Tibial nerve (tissue), 4 donors: Measurements from ENCODE around the gene ANO10. TPM values are rescaled to one million over a fixed set of nuclear protein-coding genes. Genes with fewer than 3 reads are reported as not detected.

Experiments used
- DNase-seq, 2 donors: peaks; one replicate each; pipeline ENCODE4 v3.0.0-alpha.2; 2019; ENCODE audit warnings: low spot score in 2 of 2
- H3K27ac ChIP-seq, 4 donors: fragments of 200-600 bp; sonication (generic) in 3 of 4; one replicate each; pipeline ENCODE4 v1.5.1; 2017 to 2019; ENCODE audit warnings: mild to moderate bottlenecking in 1 of 4
- H3K27me3 ChIP-seq, 2 donors: fragments of 200-600 bp; sonication (generic) in 1 of 2; one replicate each; pipeline versions ENCODE4 v1.5.1 to v1.6.0; 2017 to 2019
- H3K36me3 ChIP-seq, 3 donors: fragments of 200-600 bp; sonication (generic); one replicate each; pipeline ENCODE4 v1.5.1; 2018 to 2019
- H3K4me1 ChIP-seq, 4 donors: fragments of 200-600 bp; sonication (generic) in 3 of 4; one replicate each; pipeline ENCODE4 v1.5.1; 2017 to 2019
- H3K4me3 ChIP-seq, 4 donors: fragments of 200-600 bp; sonication (generic) in 3 of 4; one replicate each; pipeline ENCODE4 v1.5.1; 2017 to 2019; ENCODE audit warnings: mild to moderate bottlenecking in 1 of 4, moderate library complexity in 1 of 4
- H3K9me3 ChIP-seq, 4 donors: fragments of 200-600 bp; sonication (generic) in 3 of 4; one replicate each; pipeline ENCODE4 v1.5.1; 2017 to 2019
- EP300 ChIP-seq, 2 donors: sonication (generic); formaldehyde crosslinking; IDR thresholded peaks; one replicate each; pipeline ENCODE4 v1.6.1; 2017; ENCODE audit warnings: antibody characterized with exemption in 2 of 2, mild to moderate bottlenecking in 1 of 2
- POLR2A ChIP-seq, 2 donors: fragments of 450-650 bp; IDR thresholded peaks; one replicate each; pipeline ENCODE4 v1.6.1; 2017; ENCODE audit warnings: antibody characterized with exemption in 2 of 2, mild to moderate bottlenecking in 2 of 2, moderate library complexity in 2 of 2
- WGBS, 2 donors: methylation state at CpG; one replicate each; pipeline ENCODE4 v1.1.5; 2018; 5-methylcytosine and 5-hydroxymethylcytosine counted together
- total RNA-seq, 4 donors: library from RNA; depleted of rRNA; stranded (reverse); fragments of >200 nt; gene quantifications; one replicate each; pipeline ENCODE4 v1.1.0, GENCODE V29; 2016
- TF ChIP-seq, protein P1 (sequence below), 5 experiments: fragments of 200-600 bp in 3 of 5; fragments of 450-650 bp in 2 of 5; sonication (generic) in 3 of 5; IDR thresholded peaks; one replicate each; pipeline ENCODE4 v1.5.1; 2016 to 2019; ENCODE audit warnings: antibody characterized with exemption in 5 of 5, mild to moderate bottlenecking in 3 of 5, moderate library complexity in 2 of 5

ANO10 gene
- total RNA-seq, 4 donors from 2014 or later: 19.4 to 28.8 (median 21.2) TPM

DNA sequence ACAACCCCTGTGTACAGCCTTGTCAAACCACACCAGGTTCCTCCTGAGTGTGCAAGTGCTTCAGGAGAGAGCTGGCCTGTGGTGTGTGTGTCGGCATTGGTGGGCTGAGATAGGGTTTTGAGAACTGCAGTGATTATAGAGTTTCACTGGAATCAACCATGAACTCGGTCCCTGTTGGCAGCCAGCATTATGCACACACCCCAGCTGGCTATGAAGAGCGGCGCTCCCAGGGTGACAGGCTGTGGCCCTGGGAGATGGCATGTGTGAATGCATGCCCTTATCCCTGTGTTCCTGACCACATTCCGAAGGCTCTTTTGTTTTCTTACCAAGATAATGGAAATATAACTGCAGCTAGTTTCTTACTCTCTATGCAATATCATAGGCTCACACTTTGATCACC lies 233.6 kb downstream of the ANO10 start:
- WGBS, 2 donors: 62 to 84% methylated on average over 5 of the region's 5 CpGs
- peak overlapping the region in 1 of 4 donors; percentile 79 for H3K27ac ChIP-seq

DNA sequence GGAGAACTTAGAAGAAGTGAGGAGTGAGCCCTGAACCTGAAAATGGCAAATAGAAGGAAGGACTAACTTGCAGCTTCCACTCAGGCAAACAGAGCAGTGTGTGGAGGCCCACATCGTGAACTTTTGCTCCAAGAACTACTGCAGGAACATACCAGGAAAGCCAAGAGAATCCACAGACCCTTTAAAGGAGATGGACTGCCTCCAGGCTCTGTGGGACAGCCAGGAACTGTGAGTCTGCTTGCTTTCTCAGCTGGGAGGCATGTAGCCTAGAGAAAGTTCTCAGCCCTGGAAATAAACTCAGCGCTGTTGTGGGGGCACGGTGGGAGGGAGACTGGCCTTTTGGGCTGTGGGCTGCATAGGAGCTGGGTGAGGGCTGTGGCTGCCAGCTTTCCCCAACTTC lies 242.5 kb downstream of the ANO10 start:
- WGBS, 2 donors: 48 to 59% methylated on average over 3 of the region's 3 CpGs
- H3K4me3 ChIP-seq: no peak overlapping the region
- no peak for DNase-seq
- peak overlapping the region in 2 of 4 donors; percentile 18 to 65 for H3K27ac ChIP-seq
- no peaks in the 10 kb centered on the region for H3K9me3 ChIP-seq
- peaks cover 0 to 9% (median 0%) of the 10 kb centered on the region in 4 donors for H3K4me1 ChIP-seq
- H3K36me3 ChIP-seq: no peaks in the 10 kb centered on the region
- no peaks in the 10 kb centered on the region for H3K27me3 ChIP-seq
- TF ChIP-seq, protein P1, sequence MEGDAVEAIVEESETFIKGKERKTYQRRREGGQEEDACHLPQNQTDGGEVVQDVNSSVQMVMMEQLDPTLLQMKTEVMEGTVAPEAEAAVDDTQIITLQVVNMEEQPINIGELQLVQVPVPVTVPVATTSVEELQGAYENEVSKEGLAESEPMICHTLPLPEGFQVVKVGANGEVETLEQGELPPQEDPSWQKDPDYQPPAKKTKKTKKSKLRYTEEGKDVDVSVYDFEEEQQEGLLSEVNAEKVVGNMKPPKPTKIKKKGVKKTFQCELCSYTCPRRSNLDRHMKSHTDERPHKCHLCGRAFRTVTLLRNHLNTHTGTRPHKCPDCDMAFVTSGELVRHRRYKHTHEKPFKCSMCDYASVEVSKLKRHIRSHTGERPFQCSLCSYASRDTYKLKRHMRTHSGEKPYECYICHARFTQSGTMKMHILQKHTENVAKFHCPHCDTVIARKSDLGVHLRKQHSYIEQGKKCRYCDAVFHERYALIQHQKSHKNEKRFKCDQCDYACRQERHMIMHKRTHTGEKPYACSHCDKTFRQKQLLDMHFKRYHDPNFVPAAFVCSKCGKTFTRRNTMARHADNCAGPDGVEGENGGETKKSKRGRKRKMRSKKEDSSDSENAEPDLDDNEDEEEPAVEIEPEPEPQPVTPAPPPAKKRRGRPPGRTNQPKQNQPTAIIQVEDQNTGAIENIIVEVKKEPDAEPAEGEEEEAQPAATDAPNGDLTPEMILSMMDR (IDR thresholded peaks at IDR 0.05): no peak
- TF ChIP-seq EP300 (IDR thresholded peaks at IDR 0.05): peak in 1 of 2 donors; percentile 15

More for the DNA sequence above, 233.6 kb downstream of the ANO10 start:
- no peak for TF ChIP-seq EP300 (IDR thresholded peaks at IDR 0.05)
- TF ChIP-seq, protein P1 (IDR thresholded peaks at IDR 0.05): no peak
- no peak for TF ChIP-seq POLR2A (IDR thresholded peaks at IDR 0.05)
- no peak overlapping the region for H3K4me3 ChIP-seq
- no peak for DNase-seq
- no peaks in the 10 kb centered on the region for H3K27me3 ChIP-seq
- H3K9me3 ChIP-seq: peaks cover 0 to 11% (median 0%) of the 10 kb centered on the region in 4 donors
- H3K4me1 ChIP-seq: peaks cover 0 to 25% (median 8%) of the 10 kb centered on the region in 4 donors
- no peaks in the 10 kb centered on the region for H3K36me3 ChIP-seq

DNA sequence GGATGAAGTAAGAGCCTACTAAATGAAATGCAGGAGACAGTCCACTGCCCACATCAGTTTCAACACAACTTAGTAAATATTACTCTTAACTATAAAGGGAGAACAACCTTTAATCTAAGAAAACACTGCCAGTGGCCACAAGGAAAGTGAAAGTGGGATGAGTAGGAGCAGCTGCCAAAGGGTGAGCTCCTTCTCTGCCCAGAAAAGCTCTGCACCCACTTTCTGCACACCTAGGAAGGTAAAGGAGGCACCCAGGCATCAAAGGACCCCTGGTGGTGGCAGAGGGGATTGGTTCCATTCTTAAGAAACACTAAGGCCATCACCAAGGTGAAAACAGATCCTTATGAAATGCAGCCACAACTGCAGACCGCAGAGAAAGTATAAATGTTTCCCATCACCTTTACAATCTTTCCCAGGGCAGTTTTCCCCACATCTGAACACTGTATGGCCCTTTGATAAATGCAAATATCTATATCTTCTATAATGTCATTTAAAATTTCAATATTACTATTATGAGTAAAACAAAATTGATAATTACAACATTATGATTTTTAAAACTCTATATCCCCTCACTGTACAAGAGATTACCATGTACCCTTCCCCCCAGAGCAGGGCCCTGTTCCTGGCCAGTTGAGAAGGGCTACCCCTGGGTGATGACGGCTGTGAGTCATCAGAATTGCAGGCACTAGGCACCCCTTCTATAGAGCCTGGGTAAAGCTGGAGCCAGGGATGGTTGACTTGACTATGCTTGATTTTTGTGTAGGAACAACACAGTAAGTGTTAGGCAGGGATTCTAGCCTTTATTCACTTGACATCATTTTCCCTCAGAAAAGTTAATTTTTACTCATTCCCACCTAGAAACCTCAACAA lies 243.5 kb downstream of the ANO10 start:
- DNase-seq: peak in 1 of 2 donors; percentile 36
- WGBS, 2 donors: 87 to 100% methylated on average over 2 of the region's 2 CpGs
- peak overlapping the region in 2 of 4 donors; percentile 1 to 26 for H3K27ac ChIP-seq

DNA sequence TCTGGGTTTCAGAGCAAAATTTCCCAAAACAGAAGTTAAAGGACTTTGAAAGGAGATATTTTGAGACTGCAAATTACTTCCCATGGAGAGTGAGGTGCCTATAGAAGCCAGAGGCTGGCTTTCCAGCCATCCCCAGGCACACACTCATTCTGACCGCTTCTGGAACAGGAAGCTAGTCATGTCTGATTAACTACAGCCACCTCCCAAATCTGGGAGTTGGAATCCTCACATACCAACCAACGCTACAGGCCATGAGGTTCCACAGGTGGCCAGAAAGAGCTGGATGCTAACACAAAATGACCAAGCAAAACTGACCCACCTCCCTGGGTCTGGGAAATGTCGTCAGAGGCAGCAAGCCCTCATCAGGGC lies 248.3 kb downstream of the ANO10 start:
- no peaks in the 10 kb centered on the region for H3K36me3 ChIP-seq
- no peak for TF ChIP-seq POLR2A (IDR thresholded peaks at IDR 0.05)
- TF ChIP-seq, protein P1 (IDR thresholded peaks at IDR 0.05): no peak
- TF ChIP-seq EP300 (IDR thresholded peaks at IDR 0.05): no peak
- DNase-seq: no peak
- H3K27me3 ChIP-seq: no peaks in the 10 kb centered on the region
- H3K27ac ChIP-seq: no peak overlapping the region
- no peaks in the 10 kb centered on the region for H3K9me3 ChIP-seq
- no peak overlapping the region for H3K4me3 ChIP-seq
- no peaks in the 10 kb centered on the region for H3K4me1 ChIP-seq
- 83 to 84% methylated on average over 3 of the region's 3 CpGs for WGBS, 2 donors

More for the DNA sequence above, 243.5 kb downstream of the ANO10 start:
- Histone ChIP-seq H3K4me3 (no peak overlapping the region), H3K27me3 (no peaks in the 10 kb centered on the region), H3K9me3 (no peaks in the 10 kb centered on the region), H3K4me1 (peaks cover 0 to 9% (median 0%) of the 10 kb centered on the region in 4 donors), H3K36me3 (no peaks in the 10 kb centered on the region)
- no peak for TF ChIP-seq POLR2A (IDR thresholded peaks at IDR 0.05)
- TF ChIP-seq, protein P1 (IDR thresholded peaks at IDR 0.05): peak in 4 of 5 experiments; percentile 23 to 45 (median 31)

DNA sequence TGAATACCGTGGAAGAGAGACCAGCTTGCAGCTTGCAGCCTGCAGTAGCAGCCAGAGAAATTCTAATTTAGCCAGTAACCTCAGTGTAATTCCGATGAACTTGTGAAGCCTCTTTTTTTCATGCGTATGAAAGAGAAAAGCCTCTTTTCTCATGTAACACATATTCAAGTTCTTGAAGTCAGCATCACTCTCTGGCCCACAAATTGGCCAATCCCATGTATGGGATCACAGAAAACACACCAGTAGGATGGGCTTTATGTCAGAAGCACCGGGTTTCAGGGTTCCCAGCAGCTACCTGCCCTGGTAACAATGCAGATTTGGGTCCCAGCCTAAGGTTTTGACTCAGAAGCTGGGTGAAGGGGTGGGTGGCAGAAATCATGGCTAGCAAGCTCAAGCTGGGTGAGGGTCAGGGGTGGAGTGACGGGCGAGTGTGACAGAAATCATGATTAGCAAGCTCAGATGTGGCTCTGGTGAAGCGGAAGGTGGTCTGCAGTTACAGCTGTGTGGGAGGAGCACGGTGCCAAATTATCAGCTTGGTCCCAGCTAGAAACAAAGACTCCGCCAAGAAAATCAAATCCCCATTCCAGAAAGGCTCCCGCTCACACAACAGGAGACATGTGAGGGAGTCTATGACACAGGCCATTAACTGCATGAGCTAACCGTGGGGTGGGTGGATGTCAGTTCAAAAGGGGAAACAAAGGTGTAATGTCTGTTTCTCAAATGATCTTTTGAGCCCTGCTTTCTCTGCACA lies 248.8 kb downstream of the ANO10 start:
- 64 to 66% methylated on average over 11 of the region's 11 CpGs for WGBS, 2 donors
- no peaks in the 10 kb centered on the region for H3K4me1 ChIP-seq
- H3K9me3 ChIP-seq: no peaks in the 10 kb centered on the region
- no peak for TF ChIP-seq EP300 (IDR thresholded peaks at IDR 0.05)
- no peak for TF ChIP-seq POLR2A (IDR thresholded peaks at IDR 0.05)
- TF ChIP-seq, protein P1 (IDR thresholded peaks at IDR 0.05): no peak
- no peaks in the 10 kb centered on the region for H3K36me3 ChIP-seq
- H3K4me3 ChIP-seq: no peak overlapping the region
- H3K27me3 ChIP-seq: no peaks in the 10 kb centered on the region
- no peak overlapping the region for H3K27ac ChIP-seq
- no peak for DNase-seq
